WTC11 (cell line): ENCODE measurements around the gene SPATA13. TPM values are rescaled to one million over a fixed set of nuclear protein-coding genes. Genes with fewer than 3 reads are reported as not detected.

Experiments
- ATAC-seq: fragments of 200-7000 bp; cut with Tn5 transposase; 2 replicates; pipeline ENCODE4 v1.10.0; 2021; ENCODE audit warnings: mild to moderate bottlenecking, moderate library complexity
- CTCF ChIA-PET: fragments of 300-600 bp; sonication (Branson Sonifier 250); formaldehyde crosslinking; loops from one replicate; lab custom pipeline; 2021; ENCODE audit warnings: antibody characterized with exemption; lab: Charles Lee
- POLR2A ChIA-PET: fragments of 350-600 bp; sonication (Branson Sonifier 250); formaldehyde crosslinking; loops from one replicate; lab custom pipeline; 2021; ENCODE audit warnings: antibody characterized with exemption; lab: Charles Lee
- DNase-seq: peaks from one replicate; pipeline ENCODE4 v3.0.0; 2021; ENCODE audit warnings: low spot score
- H3K27ac Mint-ChIP-seq: 2 replicates; pipeline ENCODE4 v1.8.0; 2021; ENCODE audit warnings: mixed read lengths
- H3K27me3 Mint-ChIP-seq: 2 replicates; pipeline ENCODE4 v1.8.0; 2021; ENCODE audit warnings: low read depth, mild to moderate bottlenecking, moderate library complexity, mixed read lengths
- H3K36me3 Mint-ChIP-seq: 2 replicates; pipeline ENCODE4 v1.8.0; 2021; ENCODE audit warnings: mixed read lengths
- H3K4me1 Mint-ChIP-seq: 2 replicates; pipeline ENCODE4 v1.8.0; 2022; ENCODE audit warnings: mixed read lengths
- H3K4me3 Mint-ChIP-seq: 2 replicates; pipeline ENCODE4 v1.8.0; 2021; ENCODE audit warnings: mild to moderate bottlenecking, moderate library complexity, mixed read lengths
- H3K9me3 Mint-ChIP-seq: 2 replicates; pipeline ENCODE4 v1.8.0; 2021; ENCODE audit warnings: mixed read lengths
- MXD4 ChIP-seq: fragments of 250-450 bp; sonication (Bioruptor Pico); IDR thresholded peaks from 2 replicates; pipeline ENCODE4 v1.8.0; 2021; ENCODE audit warnings: mild to moderate bottlenecking, moderate library complexity, borderline replicate concordance
- MYBL2 ChIP-seq: sonication (generic); formaldehyde crosslinking; IDR thresholded peaks from 2 replicates; pipeline ENCODE4 v1.8.1; 2023; ENCODE audit warnings: mild to moderate bottlenecking, moderate library complexity, missing genetic modification reagents
- NFATC4 ChIP-seq: fragments of 250-450 bp; sonication (Bioruptor Pico); IDR thresholded peaks from 2 replicates; pipeline ENCODE4 v1.9.0; 2021; ENCODE audit warnings: mild to moderate bottlenecking
- NR1H2 ChIP-seq: sonication (generic); formaldehyde crosslinking; IDR thresholded peaks from 2 replicates; pipeline ENCODE4 v1.9.0; 2021; ENCODE audit warnings: mild to moderate bottlenecking, moderate library complexity, missing genetic modification reagents
- OVOL2 ChIP-seq: fragments of 250-450 bp; sonication (Bioruptor Pico); IDR thresholded peaks from 2 replicates; pipeline ENCODE4 v1.9.0; 2021; ENCODE audit warnings: mild to moderate bottlenecking, borderline replicate concordance
- PRRX2 ChIP-seq: fragments of 250-450 bp; sonication (Bioruptor Pico); IDR thresholded peaks from 2 replicates; pipeline ENCODE4 v1.8.0; 2021; ENCODE audit warnings: mild to moderate bottlenecking
- TCF7 ChIP-seq: sonication (generic); formaldehyde crosslinking; IDR thresholded peaks from 2 replicates; pipeline ENCODE4 v1.8.0; 2022; ENCODE audit warnings: mild to moderate bottlenecking, low read depth, missing genetic modification reagents, moderate library complexity
- TEAD1 ChIP-seq: sonication (generic); formaldehyde crosslinking; IDR thresholded peaks from 2 replicates; pipeline ENCODE4 v1.8.0; 2022; ENCODE audit warnings: mild to moderate bottlenecking, missing genetic modification reagents
- ZNF138 ChIP-seq: sonication (generic); formaldehyde crosslinking; conservative IDR thresholded peaks from 2 replicates; pipeline ENCODE4 v1.8.1; 2022; ENCODE audit warnings: mild to moderate bottlenecking, moderate library complexity, missing genetic modification reagents
- ZNF671 ChIP-seq: fragments of 250-450 bp; sonication (Bioruptor Pico); IDR thresholded peaks from 2 replicates; pipeline ENCODE4 v1.8.0; 2021; ENCODE audit warnings: mild to moderate bottlenecking
- total RNA-seq: library from RNA; stranded (reverse); gene quantifications from 3 replicates; pipeline ENCODE4 v1.2.3, GENCODE V29; 2021
- TF ChIP-seq, protein P1 (sequence below): sonication (generic); formaldehyde crosslinking; IDR thresholded peaks from 2 replicates; pipeline ENCODE4 v1.8.1; 2023; ENCODE audit warnings: mild to moderate bottlenecking, moderate library complexity, missing genetic modification reagents
- TF ChIP-seq, protein P2 (sequence below): sonication (generic); formaldehyde crosslinking; IDR thresholded peaks from 2 replicates; pipeline ENCODE4 v1.8.1; 2022; ENCODE audit warnings: low read depth, mild to moderate bottlenecking, moderate library complexity, missing genetic modification reagents, borderline replicate concordance
- TF ChIP-seq, protein P3 (sequence below): sonication (generic); formaldehyde crosslinking; IDR thresholded peaks from 2 replicates; pipeline ENCODE4 v1.8.0; 2023; ENCODE audit warnings: missing genetic modification reagents
- TF ChIP-seq, protein P4 (sequence below): fragments of 250-450 bp; sonication (Bioruptor Pico); IDR thresholded peaks from 2 replicates; pipeline ENCODE4 v1.9.0; 2021; ENCODE audit warnings: mild to moderate bottlenecking

Gene SPATA13
- total RNA-seq, 1 experiment from 2014 or later, result 29.0 TPM

DNA sequence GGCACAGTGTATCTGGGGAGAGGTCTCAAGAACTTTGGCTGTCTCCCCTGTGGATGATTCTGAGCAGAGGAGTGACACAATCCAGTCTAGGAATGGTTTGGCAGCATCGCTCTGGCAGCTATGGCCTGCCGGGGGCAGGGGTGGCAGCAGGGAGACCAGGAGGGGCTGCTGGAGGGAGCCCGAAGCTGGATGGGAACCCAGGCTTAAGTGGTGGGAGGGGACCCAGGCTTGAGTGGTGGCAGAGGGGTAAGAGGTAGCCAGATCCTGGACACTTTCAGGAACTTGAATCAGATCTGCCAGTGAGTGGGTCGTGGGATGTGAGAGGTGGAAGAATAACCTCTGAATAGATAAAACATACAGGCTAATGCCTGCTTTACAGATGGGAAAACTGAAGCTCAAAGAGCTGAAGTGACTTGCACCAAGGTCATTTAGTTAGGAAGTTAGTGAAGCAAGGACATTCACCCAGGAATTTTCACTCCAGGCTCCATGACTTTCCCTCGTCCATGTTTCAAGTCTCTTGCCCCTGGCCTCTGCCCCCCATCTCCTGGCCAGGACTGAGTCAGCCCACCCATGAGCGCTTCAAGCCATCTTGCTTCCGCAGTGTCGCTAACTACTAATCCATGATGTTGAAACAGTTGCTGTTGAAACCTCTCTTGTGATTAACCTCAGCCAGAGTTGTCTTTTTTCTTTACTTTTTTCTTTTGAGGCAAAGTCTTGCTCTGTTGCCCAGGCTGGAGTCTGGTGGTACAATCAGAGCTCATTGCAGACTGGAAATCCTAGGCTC is 119.0 kb downstream of the SPATA13 start:
- TF ChIP-seq TEAD1 (no peak), OVOL2 (CRISPR knock-in tag) (no peak), NR1H2 (CRISPR knock-in tag) (no peak), ZNF671 (no peak), TCF7 (CRISPR knock-in tag) (no peak), MYBL2 (CRISPR knock-in tag) (no peak), PRRX2 (no peak)
- TF ChIP-seq, protein P1, sequence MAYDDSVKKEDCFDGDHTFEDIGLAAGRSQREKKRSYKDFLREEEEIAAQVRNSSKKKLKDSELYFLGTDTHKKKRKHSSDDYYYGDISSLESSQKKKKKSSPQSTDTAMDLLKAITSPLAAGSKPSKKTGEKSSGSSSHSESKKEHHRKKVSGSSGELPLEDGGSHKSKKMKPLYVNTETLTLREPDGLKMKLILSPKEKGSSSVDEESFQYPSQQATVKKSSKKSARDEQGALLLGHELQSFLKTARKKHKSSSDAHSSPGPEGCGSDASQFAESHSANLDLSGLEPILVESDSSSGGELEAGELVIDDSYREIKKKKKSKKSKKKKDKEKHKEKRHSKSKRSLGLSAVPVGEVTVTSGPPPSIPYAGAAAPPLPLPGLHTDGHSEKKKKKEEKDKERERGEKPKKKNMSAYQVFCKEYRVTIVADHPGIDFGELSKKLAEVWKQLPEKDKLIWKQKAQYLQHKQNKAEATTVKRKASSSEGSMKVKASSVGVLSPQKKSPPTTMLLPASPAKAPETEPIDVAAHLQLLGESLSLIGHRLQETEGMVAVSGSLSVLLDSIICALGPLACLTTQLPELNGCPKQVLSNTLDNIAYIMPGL (CRISPR knock-in tag), result no peak
- TF ChIP-seq, protein P2, sequence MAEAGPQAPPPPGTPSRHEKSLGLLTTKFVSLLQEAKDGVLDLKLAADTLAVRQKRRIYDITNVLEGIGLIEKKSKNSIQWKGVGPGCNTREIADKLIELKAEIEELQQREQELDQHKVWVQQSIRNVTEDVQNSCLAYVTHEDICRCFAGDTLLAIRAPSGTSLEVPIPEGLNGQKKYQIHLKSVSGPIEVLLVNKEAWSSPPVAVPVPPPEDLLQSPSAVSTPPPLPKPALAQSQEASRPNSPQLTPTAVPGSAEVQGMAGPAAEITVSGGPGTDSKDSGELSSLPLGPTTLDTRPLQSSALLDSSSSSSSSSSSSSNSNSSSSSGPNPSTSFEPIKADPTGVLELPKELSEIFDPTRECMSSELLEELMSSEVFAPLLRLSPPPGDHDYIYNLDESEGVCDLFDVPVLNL (CRISPR knock-in tag), result no peak
- ChIA-PET POLR2A (no interaction called here), CTCF (no interaction called here)
- H3K27me3 Mint-ChIP-seq, result no peaks in the 10 kb centered on the region
- no peak overlapping the region for H3K27ac Mint-ChIP-seq
- ATAC-seq (no peak), DNase-seq (no peak)
- H3K36me3 Mint-ChIP-seq, result 0 out of 2 replicates have a peak, but pooled peaks cover 3% of the 10 kb centered on the region
- no peak overlapping the region for H3K4me3 Mint-ChIP-seq
- H3K9me3 Mint-ChIP-seq, result peaks cover 6% of the 10 kb centered on the region; the same call in 1 of the 2 replicates
- no peaks in the 10 kb centered on the region for H3K4me1 Mint-ChIP-seq

DNA sequence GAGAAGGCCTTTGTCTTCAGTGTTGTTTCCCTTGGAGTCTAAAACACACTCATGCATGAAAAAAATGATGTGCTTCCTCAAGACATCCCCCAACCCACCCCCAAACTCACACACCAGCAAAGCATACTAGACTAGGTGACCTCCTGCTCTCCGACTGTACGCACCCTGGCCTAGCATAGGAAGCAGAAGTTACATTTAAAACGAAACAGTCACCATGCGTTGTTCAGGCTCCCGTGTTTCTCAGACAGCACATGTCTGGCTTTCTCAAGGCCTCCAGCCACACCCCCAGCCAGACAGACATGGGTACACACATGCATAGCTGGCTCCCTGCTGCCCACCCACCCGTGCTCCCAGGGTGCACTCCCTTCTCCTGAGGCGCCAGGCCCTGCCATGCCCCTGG is 120.2 kb downstream of the SPATA13 start:
- no peak overlapping the region for H3K27ac Mint-ChIP-seq

More for the DNA sequence above, 120.2 kb downstream of the SPATA13 start:
- Mint-ChIP-seq H3K4me1 (no peaks in the 10 kb centered on the region), H3K36me3 (0 out of 2 replicates have a peak, but pooled peaks cover 3% of the 10 kb centered on the region), H3K4me3 (no peak overlapping the region)
- TF ChIP-seq NFATC4 (CRISPR knock-in tag) (no peak), MXD4 (CRISPR knock-in tag) (no peak), ZNF138 (CRISPR knock-in tag) (no peak)
- TF ChIP-seq, protein P3, sequence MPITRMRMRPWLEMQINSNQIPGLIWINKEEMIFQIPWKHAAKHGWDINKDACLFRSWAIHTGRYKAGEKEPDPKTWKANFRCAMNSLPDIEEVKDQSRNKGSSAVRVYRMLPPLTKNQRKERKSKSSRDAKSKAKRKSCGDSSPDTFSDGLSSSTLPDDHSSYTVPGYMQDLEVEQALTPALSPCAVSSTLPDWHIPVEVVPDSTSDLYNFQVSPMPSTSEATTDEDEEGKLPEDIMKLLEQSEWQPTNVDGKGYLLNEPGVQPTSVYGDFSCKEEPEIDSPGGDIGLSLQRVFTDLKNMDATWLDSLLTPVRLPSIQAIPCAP (CRISPR knock-in tag), result no peak
- TF ChIP-seq, protein P4, sequence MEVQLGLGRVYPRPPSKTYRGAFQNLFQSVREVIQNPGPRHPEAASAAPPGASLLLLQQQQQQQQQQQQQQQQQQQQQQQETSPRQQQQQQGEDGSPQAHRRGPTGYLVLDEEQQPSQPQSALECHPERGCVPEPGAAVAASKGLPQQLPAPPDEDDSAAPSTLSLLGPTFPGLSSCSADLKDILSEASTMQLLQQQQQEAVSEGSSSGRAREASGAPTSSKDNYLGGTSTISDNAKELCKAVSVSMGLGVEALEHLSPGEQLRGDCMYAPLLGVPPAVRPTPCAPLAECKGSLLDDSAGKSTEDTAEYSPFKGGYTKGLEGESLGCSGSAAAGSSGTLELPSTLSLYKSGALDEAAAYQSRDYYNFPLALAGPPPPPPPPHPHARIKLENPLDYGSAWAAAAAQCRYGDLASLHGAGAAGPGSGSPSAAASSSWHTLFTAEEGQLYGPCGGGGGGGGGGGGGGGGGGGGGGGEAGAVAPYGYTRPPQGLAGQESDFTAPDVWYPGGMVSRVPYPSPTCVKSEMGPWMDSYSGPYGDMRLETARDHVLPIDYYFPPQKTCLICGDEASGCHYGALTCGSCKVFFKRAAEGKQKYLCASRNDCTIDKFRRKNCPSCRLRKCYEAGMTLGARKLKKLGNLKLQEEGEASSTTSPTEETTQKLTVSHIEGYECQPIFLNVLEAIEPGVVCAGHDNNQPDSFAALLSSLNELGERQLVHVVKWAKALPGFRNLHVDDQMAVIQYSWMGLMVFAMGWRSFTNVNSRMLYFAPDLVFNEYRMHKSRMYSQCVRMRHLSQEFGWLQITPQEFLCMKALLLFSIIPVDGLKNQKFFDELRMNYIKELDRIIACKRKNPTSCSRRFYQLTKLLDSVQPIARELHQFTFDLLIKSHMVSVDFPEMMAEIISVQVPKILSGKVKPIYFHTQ (CRISPR knock-in tag), result no peak
- TF ChIP-seq, all 79 proteins: peak for 0
- CTCF ChIA-PET, result no interaction called here
- H3K27me3 Mint-ChIP-seq, result no peaks in the 10 kb centered on the region
- ATAC-seq, result no peak
- no peak for DNase-seq
- POLR2A ChIA-PET, result no interaction called here
- H3K9me3 Mint-ChIP-seq, result peaks cover 6% of the 10 kb centered on the region; the same call in 1 of the 2 replicates
